ENCODE measurements around the gene CSPG5. TPM values are rescaled to one million over a fixed set of nuclear protein-coding genes. Genes with fewer than 3 reads are reported as not detected.

The CSPG5 gene
- total RNA-seq, 1 donor from 2014 or later = 0.18 TPM

GRCh38 chr3:47542471-47543173, 36.0 kb downstream of the CSPG5 start:
- DNase-seq (ENCODE audit: extremely low read depth, low read depth, low spot score) = no peak

- DNase-seq (ENCODE audit: extremely low read depth, low read depth, low spot score) = no peak
Observed at GRCh38 chr3:47541583-47542108, 37.0 kb downstream of the CSPG5 start.

- DNase-seq (ENCODE audit: extremely low read depth, low read depth, low spot score) = no peak
Observed at GRCh38 chr3:47540281-47540680, 38.4 kb downstream of the CSPG5 start.

- DNase-seq (ENCODE audit: extremely low read depth, low read depth, low spot score) = no peak
Observed at GRCh38 chr3:47536967-47537366, 41.7 kb downstream of the CSPG5 start.

- DNase-seq (ENCODE audit: extremely low read depth, low read depth, low spot score) = no peak
Observed at GRCh38 chr3:47536221-47536891, 42.3 kb downstream of the CSPG5 start.

- no peak for DNase-seq (ENCODE audit: extremely low read depth, low read depth, low spot score)
Observed at GRCh38 chr3:47533996-47534454, 44.6 kb downstream of the CSPG5 start.

GRCh38 chr3:47533481-47533880, 45.2 kb downstream of the CSPG5 start:
- no peak for DNase-seq (ENCODE audit: extremely low read depth, low read depth, low spot score)

GRCh38 chr3:47527952-47528725, 50.5 kb downstream of the CSPG5 start:
- no peak for DNase-seq (ENCODE audit: extremely low read depth, low read depth, low spot score)

- DNase-seq (ENCODE audit: extremely low read depth, low read depth, low spot score) = no peak
Observed at GRCh38 chr3:47525617-47526016, 53.0 kb downstream of the CSPG5 start.

- no peak for DNase-seq (ENCODE audit: extremely low read depth, low read depth, low spot score)
Observed at GRCh38 chr3:47523310-47524073, 55.2 kb downstream of the CSPG5 start.

- DNase-seq (ENCODE audit: extremely low read depth, low read depth, low spot score) = peak; percentile 78
Observed at GRCh38 chr3:47522082-47522987, 56.3 kb downstream of the CSPG5 start.

- DNase-seq (ENCODE audit: extremely low read depth, low read depth, low spot score) = no peak
Observed at GRCh38 chr3:47520756-47521155, 57.9 kb downstream of the CSPG5 start.

- DNase-seq (ENCODE audit: extremely low read depth, low read depth, low spot score) = no peak
Observed at GRCh38 chr3:47517937-47518336, 60.7 kb downstream of the CSPG5 start.

- no peak for DNase-seq (ENCODE audit: extremely low read depth, low read depth, low spot score)
Observed at GRCh38 chr3:47515864-47516319, 62.8 kb downstream of the CSPG5 start.

GRCh38 chr3:47515100-47515499, 63.6 kb downstream of the CSPG5 start:
- DNase-seq (ENCODE audit: extremely low read depth, low read depth, low spot score) = no peak

GRCh38 chr3:47513125-47513929, 65.3 kb downstream of the CSPG5 start, which contains the start of gene ELP6:
Gene ELP6 (minus strand): TSS chr3:47513712. CDS start chr3:47513590, 122 bp downstream.
- peak; percentile 68 for DNase-seq (ENCODE audit: extremely low read depth, low read depth, low spot score)

GRCh38 chr3:47512416-47513124, 66.1 kb downstream of the CSPG5 start:
- DNase-seq (ENCODE audit: extremely low read depth, low read depth, low spot score) = no peak
